GM18870 (cell line): ENCODE data around the gene PHAF1.

Experiments used
- ATAC-seq: cut with Tn5 transposase; IDR thresholded peaks from one replicate; pipeline ENCODE4 v1.9.1; 2021; ENCODE audit warnings: moderate library complexity; ENCODE audit not compliant: unreplicated experiment

Gene PHAF1

DNA sequence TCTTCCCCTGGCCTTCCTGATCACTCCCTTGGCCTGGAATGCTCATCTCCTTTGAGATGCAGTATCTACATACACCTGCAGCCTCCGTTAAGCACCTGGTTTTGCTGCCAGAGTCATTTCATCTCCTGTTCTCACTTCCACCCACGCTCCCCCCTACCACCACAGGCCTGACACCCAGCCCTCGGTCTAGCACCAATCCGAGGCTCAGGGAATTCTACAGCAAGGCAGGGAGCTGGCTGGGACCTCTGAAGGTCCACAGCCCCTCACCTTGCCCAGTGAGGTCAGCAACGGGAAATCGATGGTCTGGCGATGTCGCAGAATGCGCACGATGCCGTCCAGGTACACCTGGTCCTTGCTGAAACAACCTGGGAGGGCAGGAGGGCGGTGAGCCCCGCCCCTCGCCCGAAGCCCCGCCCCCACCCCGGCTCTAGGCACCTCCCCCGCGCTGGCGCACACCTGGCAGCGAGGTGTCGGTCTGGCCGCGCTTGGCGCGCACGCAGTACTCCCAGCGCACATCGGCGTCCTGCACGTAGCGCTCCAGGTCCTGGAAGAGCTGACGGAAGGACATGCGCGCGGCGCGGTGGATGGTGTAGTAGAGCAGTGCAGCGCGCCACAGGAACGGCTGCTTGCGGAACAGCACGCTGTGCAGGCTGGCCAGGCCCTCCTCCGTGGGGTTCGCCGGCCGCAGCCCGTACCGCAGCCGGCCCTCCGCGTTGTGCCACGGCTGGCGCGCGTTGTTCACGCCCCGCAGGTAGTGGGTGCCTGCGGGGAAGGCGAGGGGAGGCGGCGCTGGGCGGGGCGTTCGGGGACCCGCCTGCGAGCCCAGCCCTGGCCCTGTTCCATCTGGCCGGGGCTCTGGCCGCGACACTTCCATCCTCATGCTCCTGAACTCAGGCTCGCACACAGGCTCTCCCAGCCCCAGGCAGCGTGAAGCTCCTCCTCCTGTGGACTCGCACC, 68.3 kb downstream of the PHAF1 start:
- ATAC-seq, result no peak

- no peak for ATAC-seq
Observed at GRCh38 chr16:67179421-67180080, 69.8 kb downstream of the PHAF1 start.

- no peak for ATAC-seq
Observed at GRCh38 chr16:67180166-67180565, 70.4 kb downstream of the PHAF1 start.

GRCh38 chr16:67181346-67181745, 71.6 kb downstream of the PHAF1 start:
- ATAC-seq, result no peak

GRCh38 chr16:67182288-67182687, 72.5 kb downstream of the PHAF1 start:
- no peak for ATAC-seq

GRCh38 chr16:67183284-67183626, 73.5 kb downstream of the PHAF1 start:
- ATAC-seq, result no peak

- ATAC-seq, result peak; percentile 93
Observed at GRCh38 chr16:67183627-67184452, 74.1 kb downstream of the PHAF1 start, which contains the start of gene MATCAP1. TSS of gene MATCAP1 (minus strand) at chr16:67183963. CDS start at chr16:67180610, 3,353 bp downstream.

GRCh38 chr16:67184453-67184994, 74.8 kb downstream of the PHAF1 start:
- ATAC-seq, result no peak

DNA sequence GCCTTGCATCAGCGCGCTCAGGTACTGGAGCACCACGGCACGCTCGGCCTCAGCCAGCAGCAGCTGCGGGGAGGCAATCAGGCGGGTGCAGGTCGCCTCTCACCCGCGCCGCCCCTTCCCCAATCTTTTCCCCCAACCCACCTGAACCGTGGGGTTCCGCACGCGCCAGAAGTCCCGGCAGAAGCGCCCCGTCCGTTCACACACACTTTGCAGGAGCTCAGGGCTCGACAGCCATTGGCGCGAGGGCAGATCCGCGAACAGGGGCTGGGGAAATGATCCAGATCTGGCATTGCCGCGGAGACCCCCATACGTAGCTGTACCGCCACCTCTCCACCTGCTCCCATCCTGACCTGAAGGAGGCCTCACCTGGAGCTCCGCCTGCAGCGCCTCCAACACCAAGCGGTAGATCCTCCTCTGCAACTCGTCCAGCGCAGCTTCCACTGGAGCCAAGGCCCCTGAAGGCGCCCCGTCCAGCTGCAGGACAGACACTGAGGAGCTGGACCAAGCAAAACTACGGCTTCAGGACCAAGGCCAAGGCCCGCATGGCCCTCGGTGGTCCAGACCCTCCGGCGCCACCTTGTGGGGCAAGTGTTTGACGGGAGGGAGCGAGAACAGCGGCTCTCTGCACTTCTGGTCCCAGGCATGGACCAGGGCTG, 75.4 kb downstream of the PHAF1 start:
- ATAC-seq, result no peak

DNA sequence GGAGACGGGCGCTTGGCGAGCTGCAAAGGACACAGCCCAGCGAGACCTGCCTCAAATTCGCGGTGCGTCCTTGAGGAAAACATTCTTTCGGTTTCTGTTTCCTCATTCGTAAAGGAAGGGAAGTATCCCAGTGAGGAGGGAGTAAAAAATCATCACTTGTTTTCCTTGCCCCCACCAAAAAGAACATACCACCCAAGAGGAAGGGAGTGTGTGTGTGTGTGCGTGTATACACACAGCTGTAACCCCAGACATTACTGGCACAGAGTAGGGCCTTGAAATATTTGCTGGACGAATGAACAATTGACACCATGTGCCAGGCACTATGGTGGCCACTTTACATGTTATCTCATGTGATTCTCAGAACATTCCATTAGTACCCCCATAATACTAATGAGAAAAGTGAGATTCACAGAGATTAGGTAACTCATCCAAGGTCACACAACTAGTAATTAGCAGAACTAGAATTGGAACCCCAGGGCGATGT, 76.0 kb downstream of the PHAF1 start:
- ATAC-seq, result no peak

- no peak for ATAC-seq
Observed at GRCh38 chr16:67186550-67186950, 76.8 kb downstream of the PHAF1 start.

DNA sequence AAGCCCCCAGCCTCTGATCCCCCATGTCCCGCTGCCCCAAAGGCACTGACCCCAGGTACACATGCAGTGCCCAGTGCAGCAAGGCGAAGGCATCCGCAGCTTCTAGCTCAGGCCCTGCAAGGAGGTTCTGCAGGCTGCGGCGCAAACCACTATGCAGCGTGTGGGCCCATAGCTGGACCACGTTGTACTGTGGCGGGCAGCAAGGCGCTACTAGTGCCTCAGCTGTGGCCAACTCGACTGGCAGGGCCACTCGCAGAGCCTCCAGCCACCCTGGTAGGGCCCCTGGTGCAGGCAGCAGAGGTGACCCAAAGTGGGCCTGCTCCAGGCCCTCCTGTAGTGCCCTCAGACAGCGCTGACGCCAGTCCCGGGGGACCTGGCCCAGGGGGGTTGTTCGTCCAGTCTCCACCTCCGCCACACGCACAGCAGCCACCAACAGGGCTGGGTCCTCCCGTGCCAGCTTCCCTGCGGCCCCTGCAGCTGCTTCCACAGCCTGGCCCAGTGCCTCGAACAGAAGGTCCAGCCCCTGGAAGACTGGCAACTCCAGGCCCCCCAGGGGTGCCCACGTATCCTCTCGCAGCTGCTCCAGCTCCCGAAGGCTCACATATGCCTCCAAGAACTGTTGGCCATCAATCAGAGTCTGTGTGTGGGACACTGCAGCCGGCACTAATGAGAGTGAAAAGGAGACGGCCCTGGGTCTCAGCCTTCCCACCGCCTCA, 77.6 kb downstream of the PHAF1 start:
- no peak for ATAC-seq

GRCh38 chr16:67188323-67188722, 78.6 kb downstream of the PHAF1 start:
- no peak for ATAC-seq

DNA sequence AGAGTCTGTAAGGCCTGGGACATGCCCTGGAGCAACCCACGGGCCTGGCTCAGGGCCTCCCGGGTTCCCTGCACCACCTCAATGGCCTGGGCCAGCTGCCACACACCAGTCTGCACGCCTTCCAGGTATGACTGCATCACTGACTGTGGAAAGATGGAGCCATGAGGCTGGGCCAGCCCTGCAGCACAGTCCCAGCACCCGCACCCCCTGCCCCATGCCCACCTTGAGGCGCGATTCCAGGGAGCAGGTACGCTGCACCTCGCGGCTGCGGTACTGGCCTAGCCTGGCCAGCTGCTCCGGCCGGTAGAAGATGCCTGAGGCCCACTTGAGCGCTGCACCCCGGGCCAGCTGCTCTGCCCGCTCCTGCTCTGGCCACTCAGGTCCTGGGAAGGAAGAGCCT, 79.1 kb downstream of the PHAF1 start:
- no peak for ATAC-seq

DNA sequence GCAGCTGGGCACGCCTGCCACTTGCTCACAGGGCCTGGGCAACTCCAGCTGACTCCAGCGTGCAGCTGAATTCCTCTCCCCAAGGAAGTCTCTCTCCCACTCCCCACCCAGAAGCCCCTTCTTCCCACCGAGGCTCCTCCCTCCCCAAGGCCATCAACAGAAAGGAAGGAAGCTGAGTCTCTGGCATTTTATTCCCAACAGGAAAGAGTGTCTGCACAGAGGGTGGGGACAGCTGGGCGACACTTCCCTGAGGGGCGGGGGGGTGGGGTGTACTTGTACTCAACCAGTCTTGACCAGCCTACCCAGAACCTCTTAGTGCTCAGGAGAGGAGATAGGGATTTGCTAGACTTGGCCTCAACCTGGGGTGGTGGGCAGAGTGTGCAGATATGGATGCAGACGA, 80.3 kb downstream of the PHAF1 start, which contains the start of gene EXOC3L1:
TSS of gene EXOC3L1 (minus strand) at position 96 of the 400 bp plus-strand sequence. CDS start 460 bp downstream, outside the sequence.
- ATAC-seq, result no peak

DNA sequence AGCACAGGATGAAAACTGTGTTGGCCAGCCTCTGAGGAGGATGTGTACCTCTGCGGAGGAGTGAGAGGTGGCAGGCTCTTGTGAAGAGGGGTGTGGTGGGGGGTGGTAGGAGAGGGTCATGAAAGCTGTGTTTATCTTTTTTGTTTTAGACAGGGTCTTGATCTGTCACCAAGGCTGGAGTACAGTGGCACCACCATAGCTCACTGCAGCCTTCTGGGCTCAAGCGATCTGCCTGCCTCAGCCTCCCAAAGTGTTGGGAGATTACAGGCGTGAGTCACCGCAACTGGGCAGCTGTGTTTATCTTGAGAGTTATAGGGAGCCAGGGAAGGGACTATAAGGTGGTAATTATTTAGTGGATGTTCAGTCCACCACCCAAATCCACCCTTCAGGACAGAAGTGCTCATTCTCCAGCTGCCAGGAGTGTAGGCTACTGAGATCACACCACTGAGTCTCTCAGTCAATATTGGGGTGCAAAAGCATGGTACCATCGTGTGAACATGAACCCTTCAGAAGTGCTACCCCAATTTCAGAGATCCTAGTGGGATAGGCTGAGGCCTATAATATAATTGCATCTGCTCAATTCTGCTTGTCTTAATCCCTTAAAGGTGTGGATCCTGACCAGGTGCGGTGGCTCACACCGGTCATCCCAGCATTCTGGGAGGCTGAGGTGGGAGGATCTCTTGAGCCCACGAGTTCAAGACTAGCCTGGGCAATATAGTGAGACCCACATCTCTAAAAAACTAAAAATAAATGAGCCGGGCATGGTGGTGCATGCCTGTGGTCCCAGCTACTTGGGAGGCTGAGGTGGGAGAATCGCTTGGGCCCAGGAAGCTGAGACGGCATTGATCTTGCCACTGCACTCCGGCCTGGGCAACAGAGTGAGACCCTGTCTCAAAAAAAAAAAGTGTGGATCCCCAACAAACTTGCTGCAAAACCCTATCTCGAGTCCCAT, 81.0 kb downstream of the PHAF1 start:
- no peak for ATAC-seq

- ATAC-seq, result no peak
Observed at GRCh38 chr16:67191411-67191994, 81.8 kb downstream of the PHAF1 start.
